Activated CD4-positive, alpha-beta T cell treated with anti-CD3 and anti-CD28 coated beads, Interleukin-10, Interleukin-2, amounts not matched to agents 100 ng/mL and 50 ng/mL, durations not matched to agents 16 hours and 8 hours (primary cell): ENCODE data around the gene CBX4.

Experiments
- DNase-seq: peaks from one replicate; pipeline ENCODE4 v3.0.0-alpha.2; 2020

CBX4 gene

GRCh38 chr17:79798299-79799173 is 40.7 kb downstream of the CBX4 start:
- no peak for DNase-seq

GRCh38 chr17:79797492-79798298 is 41.5 kb downstream of the CBX4 start:
- no peak for DNase-seq

GRCh38 chr17:79796763-79797491 is 42.3 kb downstream of the CBX4 start, which contains the start of gene CBX8:
Gene CBX8, minus strand, starts transcription at chr17:79797077. Its CDS starts 79 bp downstream, at chr17:79796998.
- peak; percentile 100 for DNase-seq

- no peak for DNase-seq
Observed at GRCh38 chr17:79796444-79796762, 42.8 kb downstream of the CBX4 start.

GRCh38 chr17:79795795-79796443 is 43.3 kb downstream of the CBX4 start:
- no peak for DNase-seq

GRCh38 chr17:79794659-79795511 is 44.4 kb downstream of the CBX4 start:
- no peak for DNase-seq

- no peak for DNase-seq
Observed at GRCh38 chr17:79793924-79794304, 45.3 kb downstream of the CBX4 start.

GRCh38 chr17:79792984-79793923 is 46.0 kb downstream of the CBX4 start:
- no peak for DNase-seq

- no peak for DNase-seq
Observed at GRCh38 chr17:79792341-79792871, 46.8 kb downstream of the CBX4 start.

GRCh38 chr17:79791735-79792161 is 47.5 kb downstream of the CBX4 start:
- DNase-seq = no peak

GRCh38 chr17:79790805-79791734 is 48.2 kb downstream of the CBX4 start:
- DNase-seq = no peak

- peak; percentile 31 for DNase-seq
Observed at GRCh38 chr17:79789943-79790804, 49.1 kb downstream of the CBX4 start.

GRCh38 chr17:79788989-79789942 is 50.0 kb downstream of the CBX4 start:
- DNase-seq = no peak

- no peak for DNase-seq
Observed at GRCh38 chr17:79788455-79788854, 50.8 kb downstream of the CBX4 start.

- no peak for DNase-seq
Observed at GRCh38 chr17:79786930-79787643, 52.2 kb downstream of the CBX4 start.
